Daoy (cell line): ENCODE results near the gene LRRC17. TPM values are rescaled to one million over a fixed set of nuclear protein-coding genes. Genes with fewer than 3 reads are reported as not detected.
"Not testable (repeated sequence)": the region's sequence is repeated elsewhere in the genome, so short reads cannot be mapped to it uniquely, and the experiment has no call there.

ENCODE experiments used
- DNase-seq: peaks from one replicate; pipeline ENCODE4 v3.0.0-alpha.2; 2015; ENCODE audit warnings: low read depth
- total RNA-seq: library from RNA; depleted of rRNA; stranded (reverse); fragments of >200 nt; shearing (Covaris generic); gene quantifications from 2 replicates; pipeline ENCODE4 v1.2.3, GENCODE V29; 2014

Gene LRRC17
- total RNA-seq, 1 experiment from 2014 or later = 88.4 TPM

DNA sequence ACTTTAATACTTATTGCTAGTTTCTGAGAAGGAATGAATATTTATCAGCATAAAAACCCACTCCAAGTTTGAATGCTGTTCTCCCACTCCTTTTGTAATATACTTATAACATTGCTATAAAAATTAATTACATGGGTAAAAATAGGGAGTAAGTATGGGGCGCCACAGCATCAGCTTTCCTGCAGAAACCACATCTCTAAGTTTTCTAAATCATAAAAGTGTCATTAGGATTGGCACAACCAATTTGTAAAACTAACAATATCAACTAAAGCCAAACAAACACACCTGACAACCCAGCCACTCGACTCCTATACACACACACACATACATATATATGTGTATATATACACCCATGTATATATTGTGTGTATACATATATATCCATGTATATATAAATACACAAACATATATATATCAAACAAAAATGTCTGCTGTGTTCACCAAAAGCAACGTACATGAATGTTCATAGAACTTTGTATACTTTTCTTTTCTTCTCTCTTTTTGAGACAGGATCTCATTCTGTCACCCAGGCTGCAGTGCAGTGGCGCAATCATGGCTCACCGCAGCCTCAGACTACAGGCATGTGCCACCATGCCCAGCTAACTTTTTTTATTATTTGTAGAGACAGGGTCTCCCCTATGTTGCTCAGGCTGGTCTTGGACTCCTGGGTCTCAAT, 14.8 kb upstream of the LRRC17 start:
- DNase-seq = no peak

DNA sequence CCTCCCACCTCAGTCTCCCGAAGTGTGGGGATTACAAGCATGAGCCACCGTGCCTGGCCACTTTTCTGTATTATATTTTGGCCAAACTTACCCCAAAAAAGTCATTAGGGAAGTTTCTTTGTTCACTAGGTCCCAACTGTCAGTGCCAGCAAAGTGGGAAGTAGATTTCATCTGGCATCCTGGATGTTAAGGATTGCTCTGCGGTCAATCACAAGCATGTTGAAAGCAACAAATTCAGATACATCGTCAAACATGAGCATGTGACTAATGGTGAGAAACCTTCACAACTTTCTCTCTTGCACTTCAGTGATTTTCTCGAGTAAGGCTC, 14.3 kb upstream of the LRRC17 start:
- DNase-seq = no peak

- not testable (repeated sequence) for DNase-seq
Observed at GRCh38 chr7:102902052-102902451, 10.7 kb upstream of the LRRC17 start.

GRCh38 chr7:102903576-102903975, 9.2 kb upstream of the LRRC17 start:
- not testable (repeated sequence) for DNase-seq

GRCh38 chr7:102908676-102909075, 4.1 kb upstream of the LRRC17 start:
- DNase-seq = no peak

- DNase-seq = peak; percentile 35
Observed at GRCh38 chr7:102913826-102914225, 1.0 kb downstream of the LRRC17 start.

GRCh38 chr7:102914585-102914984, 1.8 kb downstream of the LRRC17 start:
- peak; percentile 97 for DNase-seq

- DNase-seq = peak; percentile 86
Observed at GRCh38 chr7:102916426-102916825, 3.6 kb downstream of the LRRC17 start.

DNA sequence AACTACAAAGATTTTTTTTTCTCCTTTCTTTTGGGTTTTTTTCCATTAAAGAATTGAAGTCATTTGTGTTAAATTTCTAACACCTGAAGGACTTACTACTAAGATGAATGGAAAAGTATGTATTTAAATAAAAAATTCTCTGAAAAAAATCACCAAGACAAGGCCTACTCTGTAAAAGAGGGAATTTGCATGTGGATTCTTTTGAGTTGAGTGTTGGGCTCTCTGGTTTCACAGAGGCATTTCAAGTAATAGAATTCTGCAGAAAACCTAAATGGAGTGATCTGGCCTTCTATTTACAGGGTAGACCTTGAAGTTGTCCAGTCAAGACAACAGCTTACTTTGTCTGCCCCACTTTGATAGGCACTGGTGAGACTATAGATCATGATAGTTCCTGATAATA, 4.1 kb downstream of the LRRC17 start:
- DNase-seq = peak; percentile 37

- DNase-seq = no peak
Observed at GRCh38 chr7:102917436-102918353, 4.9 kb downstream of the LRRC17 start.

GRCh38 chr7:102918845-102919244, 6.0 kb downstream of the LRRC17 start:
- DNase-seq = peak; percentile 35

DNA sequence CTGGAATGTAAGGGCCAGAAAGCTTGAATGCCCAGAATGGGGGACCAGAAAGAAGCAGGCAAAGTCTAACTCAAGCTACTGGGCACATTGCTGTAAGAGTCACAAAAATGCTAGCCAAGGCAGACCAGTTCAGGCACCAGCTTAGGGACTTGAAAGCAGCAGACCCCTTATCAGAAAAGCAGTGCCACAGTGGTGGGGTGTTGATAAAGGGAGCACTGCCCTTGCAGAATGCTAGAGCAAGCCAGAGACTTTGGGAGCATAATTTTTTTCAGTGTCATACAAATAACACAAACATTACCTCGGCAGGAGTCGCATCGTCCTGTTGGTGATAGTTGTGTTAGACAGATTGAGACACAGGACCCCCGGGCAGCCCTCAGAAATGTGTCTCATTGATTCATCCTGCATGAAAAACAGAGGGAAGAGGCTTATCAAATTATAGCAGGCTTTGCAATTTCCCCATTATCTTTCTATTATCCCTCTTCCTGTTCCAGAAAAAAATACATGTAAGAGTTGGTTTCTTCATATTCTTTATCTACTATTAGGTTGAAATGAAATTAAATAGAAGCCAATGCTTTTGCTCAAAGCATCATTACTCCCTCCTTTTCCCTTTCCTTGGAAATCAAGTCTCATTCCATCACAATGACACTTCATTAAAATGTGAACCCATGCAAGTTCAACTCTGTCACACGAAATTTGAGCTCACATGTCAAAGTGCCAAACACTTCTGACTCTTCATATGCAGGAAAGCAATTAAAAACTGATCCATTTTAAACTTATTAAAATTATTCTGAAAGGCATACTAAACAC, 13.4 kb downstream of the LRRC17 start:
- no peak for DNase-seq

- no peak for DNase-seq
Observed at GRCh38 chr7:102926783-102927140, 14.0 kb downstream of the LRRC17 start.

DNA sequence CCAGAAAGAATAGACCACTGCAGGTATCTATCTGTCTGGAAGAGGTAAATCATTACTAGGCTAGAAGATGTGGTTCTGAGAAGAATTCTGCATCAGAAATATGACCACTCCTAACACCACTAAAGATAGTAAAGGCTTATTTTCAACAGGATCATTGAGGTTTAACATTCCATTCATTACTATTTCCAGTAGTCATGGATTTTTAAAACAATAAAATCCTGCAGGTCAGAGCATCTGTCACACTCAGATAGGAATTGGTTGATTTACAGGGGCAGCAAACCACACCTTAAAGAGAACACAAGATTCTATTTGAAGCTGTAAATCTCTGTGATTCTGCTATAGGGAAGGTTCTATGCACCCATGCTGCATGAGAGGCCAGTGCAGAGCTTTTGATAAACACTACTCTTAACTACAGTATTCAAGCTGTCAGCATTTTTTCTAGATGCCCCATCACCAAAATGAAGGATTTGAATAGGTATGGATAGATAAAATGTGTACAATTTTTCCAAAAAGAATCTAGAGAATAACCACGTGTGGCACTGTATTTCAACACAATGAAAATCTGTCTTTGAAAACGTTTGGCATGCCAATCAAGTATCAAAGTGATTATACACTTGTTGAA, 14.6 kb downstream of the LRRC17 start:
- no peak for DNase-seq

DNA sequence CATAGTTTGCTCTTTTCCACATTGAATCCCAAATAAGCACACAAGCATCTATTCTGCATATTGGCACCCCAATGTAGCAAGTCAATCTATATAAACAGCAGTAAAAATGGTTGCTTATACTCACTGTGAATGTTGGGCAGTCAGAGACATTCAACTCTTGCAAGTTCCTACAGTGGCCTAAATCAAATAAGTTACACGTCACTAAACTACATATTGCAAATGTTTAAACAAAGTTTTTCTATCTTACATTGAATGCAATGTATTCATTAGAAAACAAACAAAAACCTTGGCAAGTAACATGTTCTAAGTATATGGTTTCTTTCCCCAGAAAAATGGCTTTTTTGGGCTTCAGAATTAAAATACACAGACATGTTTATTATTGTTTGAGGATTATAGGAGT, 19.0 kb downstream of the LRRC17 start:
- no peak for DNase-seq

DNA sequence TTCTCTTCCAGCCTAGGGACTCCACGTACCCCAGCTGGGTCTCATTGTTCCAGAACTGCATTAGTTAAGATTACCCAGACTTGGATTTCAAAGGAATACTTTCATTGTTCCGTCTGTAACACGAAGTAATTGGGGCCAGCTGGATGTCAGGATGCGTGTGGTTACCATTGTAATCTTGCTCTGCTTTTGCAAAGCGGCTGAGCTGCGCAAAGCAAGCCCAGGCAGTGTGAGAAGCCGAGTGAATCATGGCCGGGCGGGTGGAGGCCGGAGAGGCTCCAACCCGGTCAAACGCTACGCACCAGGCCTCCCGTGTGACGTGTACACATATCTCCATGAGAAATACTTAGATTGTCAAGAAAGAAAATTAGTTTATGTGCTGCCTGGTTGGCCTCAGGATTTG, 21.0 kb downstream of the LRRC17 start:
- DNase-seq = peak; percentile 87

- DNase-seq = no peak
Observed at GRCh38 chr7:102934239-102934638, 21.4 kb downstream of the LRRC17 start.

GRCh38 chr7:102934701-102935100, 21.9 kb downstream of the LRRC17 start:
- no peak for DNase-seq

DNA sequence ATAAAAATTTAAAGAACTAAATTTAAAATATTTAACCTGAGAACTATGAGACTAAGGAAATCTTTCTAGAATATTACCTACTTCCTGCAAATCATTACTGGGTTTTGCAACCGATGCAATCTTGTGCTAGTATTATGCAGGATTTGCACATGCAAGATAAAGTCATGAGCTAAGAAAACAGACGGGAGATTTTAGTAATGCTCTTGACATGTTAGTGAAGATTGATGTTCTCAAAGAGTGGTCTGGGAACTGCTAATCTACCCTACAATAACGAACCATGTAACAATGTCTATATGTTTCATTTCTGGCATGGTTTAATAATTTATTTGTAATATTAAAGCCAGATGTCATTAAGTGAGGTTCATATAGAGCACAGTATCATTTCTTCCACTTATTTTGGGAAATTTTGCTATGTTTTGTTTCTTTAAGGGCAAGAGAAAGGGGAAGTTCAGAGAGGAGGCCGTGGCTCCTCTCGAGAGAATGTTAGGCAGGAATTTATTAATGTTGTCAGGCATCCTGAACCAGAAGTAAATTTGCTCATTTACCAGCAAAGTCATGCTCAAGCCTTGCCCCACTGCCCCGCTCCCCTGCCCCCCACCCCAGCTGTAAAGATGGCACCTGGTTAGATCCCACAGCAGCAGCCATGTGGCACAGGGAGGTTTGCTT, 22.8 kb downstream of the LRRC17 start:
- DNase-seq = no peak

- DNase-seq = no peak
Observed at GRCh38 chr7:102938679-102939078, 25.9 kb downstream of the LRRC17 start.

DNA sequence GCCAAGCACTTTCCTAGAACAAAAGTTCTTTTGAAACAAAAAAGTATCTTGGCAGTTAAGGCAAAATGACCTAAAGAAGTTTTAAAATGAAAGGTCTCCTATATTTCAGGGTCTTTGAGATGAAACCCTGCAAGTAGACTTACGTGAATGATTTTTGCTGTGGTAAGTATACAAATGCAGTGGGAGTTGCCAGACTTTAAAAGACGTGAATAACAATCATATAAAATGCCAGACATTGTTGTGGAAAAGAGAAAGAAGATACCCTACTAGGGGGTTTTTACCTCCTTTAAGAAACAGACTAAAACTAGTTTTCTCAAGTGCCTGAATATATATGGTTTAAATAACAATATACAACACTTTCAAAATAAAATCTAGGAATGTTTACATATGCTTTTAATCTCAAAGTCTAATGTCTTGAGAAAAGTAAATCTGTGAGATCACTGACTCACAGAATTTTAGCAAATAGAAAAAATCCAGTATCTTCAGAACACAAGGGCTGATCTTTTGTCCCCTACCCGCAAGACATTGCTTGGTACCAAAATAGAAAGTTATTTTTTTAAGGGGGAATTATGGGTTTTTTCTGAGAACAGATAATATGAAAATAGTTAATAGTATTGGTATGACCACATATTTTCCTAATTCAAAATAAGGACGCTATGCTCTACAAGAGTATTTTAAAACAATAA, 29.5 kb downstream of the LRRC17 start:
- DNase-seq = no peak
